OCI-LY1 (cell line): Measurements from ENCODE around the gene MAN1C1.

Experiments used
- H2AFZ ChIP-seq: fragments of 200-600 bp; sonication (generic), shearing (Covaris generic); 2 replicates; pipeline ENCODE4 v1.6.0; 2014; ENCODE audit warnings: antibody characterized with exemption, mild to moderate bottlenecking, low read length
- H3F3A ChIP-seq: fragments of 200-600 bp; sonication (generic), shearing (Covaris generic); 2 replicates; pipeline ENCODE4 v1.6.0; 2014; ENCODE audit warnings: mild to moderate bottlenecking, antibody characterized with exemption, low read length, moderate library complexity; ENCODE audit not compliant: insufficient read depth
- H3K27ac ChIP-seq: fragments of 200-600 bp; sonication (generic); 2 replicates; pipeline ENCODE4 v1.5.1; 2014; ENCODE audit warnings: low read length, mixed run types, mild to moderate bottlenecking, low read depth; ENCODE audit not compliant: poor library complexity, severe bottlenecking
- H3K27me3 ChIP-seq: fragments of 200-600 bp; sonication (generic); 2 replicates; pipeline ENCODE4 v1.6.0; 2014; ENCODE audit warnings: antibody characterized with exemption, mild to moderate bottlenecking, low read length, moderate library complexity; ENCODE audit not compliant: insufficient read depth
- H3K36me3 ChIP-seq: fragments of 200-600 bp; sonication (generic); 2 replicates; pipeline ENCODE4 v1.6.1; 2014; ENCODE audit warnings: mild to moderate bottlenecking, antibody characterized with exemption, low read length, moderate library complexity, mixed read lengths; ENCODE audit not compliant: insufficient read depth
- H3K4me1 ChIP-seq: fragments of 200-600 bp; sonication (generic); 2 replicates; pipeline ENCODE4 v1.5.1; 2014; ENCODE audit warnings: mild to moderate bottlenecking, low read length, moderate library complexity; ENCODE audit not compliant: insufficient read depth, severe bottlenecking
- H3K4me2 ChIP-seq: fragments of 200-600 bp; sonication (generic), shearing (Covaris generic); 2 replicates; pipeline ENCODE4 v1.6.1; 2014; ENCODE audit warnings: low read length
- H3K4me3 ChIP-seq: fragments of 200-600 bp; sonication (generic); 2 replicates; pipeline ENCODE4 v1.5.1; 2014; ENCODE audit warnings: low read length, low read depth, mild to moderate bottlenecking, mixed read lengths; ENCODE audit not compliant: poor library complexity, severe bottlenecking
- H3K79me2 ChIP-seq: fragments of 200-600 bp; shearing (Covaris generic); 2 replicates; pipeline ENCODE4 v1.6.1; 2016; ENCODE audit warnings: mixed run types, low read length, mixed read lengths; ENCODE audit not compliant: insufficient read depth
- H3K9ac ChIP-seq: fragments of 200-600 bp; sonication (generic), shearing (Covaris generic); 2 replicates; pipeline ENCODE4 v1.6.1; 2014; ENCODE audit warnings: mild to moderate bottlenecking, low read length, mixed read lengths
- H3K9me2 ChIP-seq: fragments of 200-600 bp; sonication (generic), shearing (Covaris generic); 2 replicates; pipeline ENCODE4 v1.6.1; 2014; ENCODE audit warnings: low read depth, mild to moderate bottlenecking, low read length, mixed read lengths
- H3K9me3 ChIP-seq: fragments of 200-600 bp; shearing (Covaris generic); 2 replicates; pipeline ENCODE4 v1.6.1; 2014; ENCODE audit warnings: low read length, mixed read lengths
- H4K20me1 ChIP-seq: fragments of 200-600 bp; sonication (generic), shearing (Covaris generic); 2 replicates; pipeline ENCODE4 v1.6.0; 2016; ENCODE audit warnings: mild to moderate bottlenecking, low read length; ENCODE audit not compliant: insufficient read depth
- CTCF ChIP-seq: fragments of 200-600 bp; sonication (generic), shearing (Covaris generic); IDR thresholded peaks from 2 replicates; pipeline ENCODE4 v1.5.1; 2017; ENCODE audit warnings: mild to moderate bottlenecking, antibody characterized with exemption, low read length, moderate library complexity, mixed read lengths
- EZH2 ChIP-seq: fragments of 200-600 bp; sonication (generic), shearing (Covaris generic); IDR thresholded peaks from 2 replicates; pipeline ENCODE4 v1.8.0; 2017; ENCODE audit warnings: borderline replicate concordance, mixed run types, mild to moderate bottlenecking, antibody characterized with exemption, low read length, moderate library complexity, mixed read lengths

Gene MAN1C1

GRCh38 chr1:25779894-25780293, 163.3 kb downstream of the MAN1C1 start:
- 0 out of 2 replicates have a peak, but pooled peaks cover 5% of the 10 kb centered on the region for H3F3A ChIP-seq
- no peak overlapping the region for H3K9ac ChIP-seq

GRCh38 chr1:25780318-25781129, 163.9 kb downstream of the MAN1C1 start:
- TF ChIP-seq EZH2 = no peak
- TF ChIP-seq CTCF = no peak
- Histone ChIP-seq H3K36me3 (no peaks in the 10 kb centered on the region), H3K27me3 (peaks cover 20% of the 10 kb centered on the region), H3K9ac (no peak overlapping the region), H3K79me2 (no peaks in the 10 kb centered on the region), H3F3A (0 out of 2 replicates have a peak, but pooled peaks cover 4% of the 10 kb centered on the region), H3K9me3 (no peaks in the 10 kb centered on the region), H2AFZ (no peak overlapping the region), H4K20me1 (no peaks in the 10 kb centered on the region), H3K4me3 (no peak overlapping the region), H3K27ac (no peak overlapping the region), H3K4me2 (no peak overlapping the region), H3K4me1 (peaks cover 7% of the 10 kb centered on the region), H3K9me2 (no peaks in the 10 kb centered on the region)

More at GRCh38 chr1:25779894-25780293, 163.3 kb downstream of the MAN1C1 start:
- H3K36me3 ChIP-seq = no peaks in the 10 kb centered on the region
- H3K27ac ChIP-seq = no peak overlapping the region
- peaks cover 13% of the 10 kb centered on the region for H3K4me1 ChIP-seq
- H3K79me2 ChIP-seq = no peaks in the 10 kb centered on the region
- no peaks in the 10 kb centered on the region for H4K20me1 ChIP-seq
- no peak overlapping the region for H3K4me3 ChIP-seq
- peaks cover 20% of the 10 kb centered on the region for H3K27me3 ChIP-seq
- TF ChIP-seq EZH2 (no peak), CTCF (no peak)
- H3K9me2 ChIP-seq = no peaks in the 10 kb centered on the region
- H3K4me2 ChIP-seq = no peak overlapping the region
- H3K9me3 ChIP-seq = no peaks in the 10 kb centered on the region
- no peak overlapping the region for H2AFZ ChIP-seq

- Histone ChIP-seq H3K9me2 (no peaks in the 10 kb centered on the region), H3F3A (no peaks in the 10 kb centered on the region), H3K4me1 (peaks cover 4% of the 10 kb centered on the region), H3K4me3 (no peak overlapping the region), H3K9me3 (no peaks in the 10 kb centered on the region), H3K79me2 (no peaks in the 10 kb centered on the region), H3K9ac (no peak overlapping the region), H3K27ac (no peak overlapping the region), H3K36me3 (no peaks in the 10 kb centered on the region), H3K27me3 (peaks cover 20% of the 10 kb centered on the region), H2AFZ (no peak overlapping the region), H3K4me2 (no peak overlapping the region), H4K20me1 (no peaks in the 10 kb centered on the region)
- TF ChIP-seq EZH2 (no peak), CTCF (no peak)
Measured at GRCh38 chr1:25781130-25781433, 164.5 kb downstream of the MAN1C1 start.
